ENCODE measurements around the gene RSRC1.
"Not testable (repeated sequence)": the region's sequence is repeated elsewhere in the genome, so short reads cannot be mapped to it uniquely, and the experiment has no call there.

RSRC1 gene

DNA sequence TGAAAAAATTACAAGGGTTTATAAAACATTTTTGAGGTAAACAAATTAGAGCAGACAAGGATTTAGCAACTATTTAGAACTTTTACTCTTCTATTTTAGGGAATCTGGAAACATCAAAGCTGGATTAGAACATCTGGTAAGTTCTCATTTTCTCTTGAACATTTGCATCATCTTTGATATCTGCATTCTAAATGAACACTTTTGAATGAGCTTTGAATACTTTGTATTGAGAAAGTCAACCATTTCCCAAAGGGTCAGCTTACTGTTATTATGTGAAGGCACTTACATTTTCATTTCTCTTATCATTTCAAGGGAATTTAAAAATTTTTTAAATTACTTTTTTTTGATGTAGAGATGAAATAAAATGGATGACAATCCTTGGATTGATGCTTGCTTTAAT, 188.1 kb downstream of the RSRC1 start:
- TF ChIP-seq POLR2AphosphoS5 (IDR thresholded peaks at IDR 0.05; ENCODE audit: low read depth, low read length) (no peak), POLR2A (IDR thresholded peaks at IDR 0.05; ENCODE audit: low read depth, low read length) (no peak), TAF1 (IDR thresholded peaks at IDR 0.05; ENCODE audit: borderline replicate concordance, low read depth, low read length) (no peak)
- no peak for FAIRE-seq
- DNase-seq (ENCODE audit: insufficient read length) = no peak

GRCh38 chr3:158308236-158308928, 198.5 kb downstream of the RSRC1 start:
- DNase-seq (ENCODE audit: insufficient read length) = no peak

GRCh38 chr3:158312560-158313141, 202.8 kb downstream of the RSRC1 start:
- FAIRE-seq (peak; percentile 24), DNase-seq (ENCODE audit: insufficient read length) (no peak)
- TF ChIP-seq POLR2AphosphoS5 (IDR thresholded peaks at IDR 0.05; ENCODE audit: low read depth, low read length) = no peak
- no peak for TF ChIP-seq TAF1 (IDR thresholded peaks at IDR 0.05; ENCODE audit: borderline replicate concordance, low read depth, low read length)
- no peak for TF ChIP-seq POLR2A (IDR thresholded peaks at IDR 0.05; ENCODE audit: low read depth, low read length)

More at GRCh38 chr3:158308236-158308928, 198.5 kb downstream of the RSRC1 start:
- TF ChIP-seq POLR2A (IDR thresholded peaks at IDR 0.05; ENCODE audit: low read depth, low read length) (no peak), POLR2AphosphoS5 (IDR thresholded peaks at IDR 0.05; ENCODE audit: low read depth, low read length) (no peak), TAF1 (IDR thresholded peaks at IDR 0.05; ENCODE audit: borderline replicate concordance, low read depth, low read length) (no peak)
- no peak for FAIRE-seq

DNA sequence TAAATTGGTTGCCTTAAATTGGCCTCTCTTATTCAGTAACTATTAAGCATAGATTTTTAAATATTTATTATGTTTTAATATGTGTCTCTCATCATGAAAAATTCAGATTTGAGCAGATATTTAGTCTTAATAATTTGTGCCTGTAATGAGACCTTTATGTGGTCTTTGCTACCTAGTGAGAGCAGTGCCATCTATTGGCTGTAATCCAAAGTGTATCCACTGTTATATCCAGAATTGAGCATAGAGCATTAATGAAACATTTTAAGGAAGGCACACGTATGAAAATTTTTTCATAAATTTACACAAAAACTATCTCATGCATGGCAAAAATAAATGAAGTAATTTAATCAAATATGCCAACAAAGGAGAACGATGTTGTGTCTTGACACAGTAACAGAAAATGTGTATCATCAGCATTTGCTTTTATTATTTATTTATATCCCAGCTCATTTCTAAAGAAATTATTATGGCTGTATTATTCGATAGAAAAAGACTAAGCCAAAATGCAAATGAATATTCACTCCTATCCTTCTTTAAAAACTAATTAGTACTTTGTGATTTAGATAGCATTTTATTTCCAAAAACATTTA, 203.5 kb downstream of the RSRC1 start:
- TF ChIP-seq POLR2AphosphoS5 (IDR thresholded peaks at IDR 0.05; ENCODE audit: low read depth, low read length) = no peak
- TF ChIP-seq TAF1 (IDR thresholded peaks at IDR 0.05; ENCODE audit: borderline replicate concordance, low read depth, low read length) = no peak
- no peak for TF ChIP-seq POLR2A (IDR thresholded peaks at IDR 0.05; ENCODE audit: low read depth, low read length)
- FAIRE-seq (no peak), DNase-seq (ENCODE audit: insufficient read length) (no peak)

DNA sequence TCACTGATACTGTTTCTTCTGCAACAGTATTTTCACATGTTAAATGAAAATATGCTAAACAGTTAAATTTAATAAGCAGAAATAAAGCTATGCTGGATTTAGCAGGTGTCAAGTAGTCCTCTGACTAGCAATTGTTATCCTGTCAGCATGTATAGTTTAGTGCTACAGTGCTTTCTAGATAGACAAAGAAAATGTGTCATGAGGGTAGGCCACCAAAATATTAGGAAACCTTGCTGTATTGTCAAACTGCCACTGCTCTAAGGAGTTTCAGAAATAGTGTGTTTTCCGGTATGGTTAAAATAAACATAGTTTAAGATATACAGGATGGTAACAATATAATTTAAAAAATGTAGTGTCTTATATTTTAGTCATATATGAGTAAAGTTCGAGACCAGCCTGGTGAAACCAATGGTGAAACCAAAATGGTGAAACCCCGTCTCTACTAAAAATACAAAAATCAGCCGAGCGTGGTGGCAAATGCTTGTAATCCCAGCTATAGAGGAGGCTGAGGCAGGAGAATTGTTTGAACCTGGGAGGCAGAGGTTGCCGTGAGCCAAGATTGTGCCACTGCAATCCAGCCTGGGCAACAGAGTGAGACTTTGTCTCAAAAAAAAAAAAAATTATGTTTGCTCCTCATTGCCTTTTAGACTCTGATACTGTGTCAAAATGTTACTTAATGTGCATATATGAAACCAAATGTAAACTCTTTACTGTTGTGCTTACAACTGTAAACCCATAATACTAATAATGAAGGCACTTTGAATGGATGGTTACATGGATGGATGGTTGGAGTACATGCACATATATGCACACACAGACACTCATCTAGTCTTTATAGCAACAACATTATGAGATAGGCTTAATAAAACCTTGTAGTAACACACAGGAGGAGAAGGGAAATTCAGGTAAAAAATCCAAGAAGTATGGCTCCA, 204.8 kb downstream of the RSRC1 start:
- DNase-seq (ENCODE audit: insufficient read length) (no peak), FAIRE-seq (peak; percentile 60)
- TF ChIP-seq POLR2AphosphoS5 (IDR thresholded peaks at IDR 0.05; ENCODE audit: low read depth, low read length) (no peak), TAF1 (IDR thresholded peaks at IDR 0.05; ENCODE audit: borderline replicate concordance, low read depth, low read length) (no peak), POLR2A (IDR thresholded peaks at IDR 0.05; ENCODE audit: low read depth, low read length) (no peak)

DNA sequence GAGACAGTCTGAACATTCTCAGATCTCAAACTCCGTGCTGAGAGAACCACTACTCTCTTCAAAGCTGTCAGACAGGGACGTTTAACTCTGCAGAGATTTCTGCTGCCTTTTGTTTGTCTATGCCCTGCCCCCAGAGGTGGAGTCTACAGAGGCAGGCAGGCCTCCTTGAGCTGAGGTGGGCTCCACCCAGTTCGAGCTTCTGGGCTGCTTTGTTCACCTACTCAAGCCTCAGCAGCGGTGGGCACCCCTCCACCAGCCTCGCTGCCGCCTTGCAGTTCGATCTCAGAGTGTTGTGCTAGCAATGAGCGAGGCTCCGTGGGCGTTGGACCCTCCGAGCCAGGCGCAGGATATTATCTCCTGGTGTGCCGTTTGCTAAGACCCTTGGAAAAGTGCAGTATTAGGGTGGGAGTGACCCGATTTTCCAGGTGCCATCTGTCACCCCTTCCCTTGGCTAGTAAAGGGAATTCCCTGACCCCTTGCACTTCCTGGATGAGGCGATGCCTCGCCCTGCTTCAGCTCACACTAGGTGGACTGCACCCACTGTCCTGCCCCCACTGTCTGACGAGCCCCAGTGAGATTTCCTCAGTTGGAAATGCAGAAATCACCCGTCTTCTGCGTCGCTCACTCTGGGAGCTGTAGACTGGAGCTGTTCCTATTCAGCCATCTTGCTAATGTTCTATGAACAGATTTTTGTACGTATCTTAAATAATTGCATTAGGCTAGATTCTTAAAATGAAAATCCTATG, 220.0 kb downstream of the RSRC1 start:
- FAIRE-seq = not testable (repeated sequence)

DNA sequence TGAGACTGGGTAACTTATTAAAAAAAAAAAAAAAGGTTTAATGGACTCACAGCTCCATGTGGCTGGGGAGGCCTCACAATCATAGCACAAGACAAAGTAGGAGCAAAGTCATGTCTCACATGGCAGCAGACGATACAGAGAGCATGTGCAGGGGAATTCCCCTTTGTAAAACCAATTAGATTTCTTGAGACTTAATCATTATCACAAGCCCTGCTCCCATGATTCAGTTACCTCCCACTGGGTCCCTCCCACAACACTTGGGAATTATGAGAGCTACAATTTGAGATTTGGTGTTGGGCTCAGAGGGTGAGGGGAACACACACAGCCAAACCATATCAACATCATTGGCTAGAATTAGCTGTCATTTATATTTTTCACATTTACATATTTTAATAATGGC, 221.0 kb downstream of the RSRC1 start:
- no peak for DNase-seq (ENCODE audit: insufficient read length)
- FAIRE-seq = no peak
- TF ChIP-seq TAF1 (IDR thresholded peaks at IDR 0.05; ENCODE audit: borderline replicate concordance, low read depth, low read length) (no peak), POLR2A (IDR thresholded peaks at IDR 0.05; ENCODE audit: low read depth, low read length) (no peak), POLR2AphosphoS5 (IDR thresholded peaks at IDR 0.05; ENCODE audit: low read depth, low read length) (no peak)

More for the DNA sequence above, 220.0 kb downstream of the RSRC1 start:
- not testable (repeated sequence) for DNase-seq (ENCODE audit: insufficient read length)

GRCh38 chr3:158333736-158334135, 223.8 kb downstream of the RSRC1 start:
- TF ChIP-seq POLR2AphosphoS5 (IDR thresholded peaks at IDR 0.05; ENCODE audit: low read depth, low read length) (no peak), POLR2A (IDR thresholded peaks at IDR 0.05; ENCODE audit: low read depth, low read length) (no peak), TAF1 (IDR thresholded peaks at IDR 0.05; ENCODE audit: borderline replicate concordance, low read depth, low read length) (no peak)
- FAIRE-seq = no peak
- DNase-seq (ENCODE audit: insufficient read length) = no peak

GRCh38 chr3:158337110-158337509, 227.2 kb downstream of the RSRC1 start:
- TF ChIP-seq TAF1 (IDR thresholded peaks at IDR 0.05; ENCODE audit: borderline replicate concordance, low read depth, low read length) (no peak), POLR2A (IDR thresholded peaks at IDR 0.05; ENCODE audit: low read depth, low read length) (no peak), POLR2AphosphoS5 (IDR thresholded peaks at IDR 0.05; ENCODE audit: low read depth, low read length) (no peak)
- FAIRE-seq (no peak), DNase-seq (ENCODE audit: insufficient read length) (no peak)

- FAIRE-seq = no peak
- TF ChIP-seq POLR2A (IDR thresholded peaks at IDR 0.05; ENCODE audit: low read depth, low read length) (no peak), TAF1 (IDR thresholded peaks at IDR 0.05; ENCODE audit: borderline replicate concordance, low read depth, low read length) (no peak), POLR2AphosphoS5 (IDR thresholded peaks at IDR 0.05; ENCODE audit: low read depth, low read length) (no peak)
- no peak for DNase-seq (ENCODE audit: insufficient read length)
Measured at GRCh38 chr3:158339638-158340037, 229.7 kb downstream of the RSRC1 start.

- DNase-seq (ENCODE audit: insufficient read length); FAIRE-seq: not testable (repeated sequence)
Measured at GRCh38 chr3:158340951-158341350, 231.1 kb downstream of the RSRC1 start.

All from GM12892 (cell line).